Gastroesophageal sphincter (tissue), 4 donors: ENCODE data around the gene C14orf132. TPM values are rescaled to one million over a fixed set of nuclear protein-coding genes. Genes with fewer than 3 reads are reported as not detected.

Experiments
- ATAC-seq: fragments of 150-250 bp; one replicate; pipeline ENCODE4 v1.9.1; 2016; ENCODE audit warnings: mild to moderate bottlenecking, moderate library complexity
- H3K27ac ChIP-seq, 4 donors: fragments of 200-600 bp; sonication (generic) in 3 of 4; 1 replicate in 3 of 4; 2 replicates in 1 of 4; pipeline ENCODE4 v1.5.1; 2016 to 2019
- H3K27me3 ChIP-seq: fragments of 200-600 bp; sonication (generic); one replicate; pipeline ENCODE4 v1.5.1; 2019
- H3K36me3 ChIP-seq, 2 donors: fragments of 200-600 bp; sonication (generic); one replicate each; pipeline ENCODE4 v1.5.1; 2019; ENCODE audit warnings: control low read depth in 1 of 2
- H3K4me1 ChIP-seq, 3 donors: fragments of 200-600 bp; sonication (generic); 1 replicate in 2 of 3; 2 replicates in 1 of 3; pipeline ENCODE4 v1.5.1; 2016 to 2019; ENCODE audit warnings: control low read depth in 2 of 3
- H3K4me3 ChIP-seq, 2 donors: fragments of 200-600 bp; sonication (generic); one replicate each; pipeline ENCODE4 v1.5.1; 2019; ENCODE audit warnings: mild to moderate bottlenecking in 1 of 2, moderate library complexity in 1 of 2
- H3K9me3 ChIP-seq, 3 donors: fragments of 200-600 bp; sonication (generic); one replicate each; pipeline ENCODE4 v1.5.1; 2017 to 2019; ENCODE audit warnings: control low read depth in 2 of 3
- EP300 ChIP-seq: sonication (generic); formaldehyde crosslinking; IDR thresholded peaks from one replicate; pipeline ENCODE4 v1.6.1; 2017; ENCODE audit warnings: antibody characterized with exemption, mild to moderate bottlenecking
- POLR2A ChIP-seq, 2 donors: fragments of 450-650 bp; IDR thresholded peaks; one replicate each; pipeline ENCODE4 v1.6.1; 2017; ENCODE audit warnings: antibody characterized with exemption in 2 of 2, mild to moderate bottlenecking in 2 of 2, moderate library complexity in 1 of 2
- POLR2AphosphoS5 ChIP-seq: sonication (generic); formaldehyde crosslinking; IDR thresholded peaks from one replicate; pipeline ENCODE4 v1.6.1; 2017; ENCODE audit warnings: antibody characterized with exemption
- WGBS, 2 donors: methylation state at CpG; one replicate each; pipeline ENCODE4 v1.1.5; 2018; ENCODE audit warnings: low coverage in 1 of 2; 5-methylcytosine and 5-hydroxymethylcytosine counted together
- total RNA-seq, 4 donors: library from RNA; depleted of rRNA; stranded (reverse); fragments of >200 nt; gene quantifications; one replicate each; pipeline ENCODE4 v1.1.0, GENCODE V29; 2016
- TF ChIP-seq, protein P1 (sequence below), 4 experiments: fragments of 200-600 bp in 2 of 4; fragments of 450-650 bp in 2 of 4; sonication (generic) in 1 of 4; IDR thresholded peaks; one replicate each; pipeline ENCODE4 v1.5.1; 2017 to 2019; ENCODE audit warnings: antibody characterized with exemption in 4 of 4, mild to moderate bottlenecking in 2 of 4, moderate library complexity in 2 of 4

Gene C14orf132
- total RNA-seq, 4 donors from 2014 or later, result 52.0 to 135 (median 74.6) TPM

DNA sequence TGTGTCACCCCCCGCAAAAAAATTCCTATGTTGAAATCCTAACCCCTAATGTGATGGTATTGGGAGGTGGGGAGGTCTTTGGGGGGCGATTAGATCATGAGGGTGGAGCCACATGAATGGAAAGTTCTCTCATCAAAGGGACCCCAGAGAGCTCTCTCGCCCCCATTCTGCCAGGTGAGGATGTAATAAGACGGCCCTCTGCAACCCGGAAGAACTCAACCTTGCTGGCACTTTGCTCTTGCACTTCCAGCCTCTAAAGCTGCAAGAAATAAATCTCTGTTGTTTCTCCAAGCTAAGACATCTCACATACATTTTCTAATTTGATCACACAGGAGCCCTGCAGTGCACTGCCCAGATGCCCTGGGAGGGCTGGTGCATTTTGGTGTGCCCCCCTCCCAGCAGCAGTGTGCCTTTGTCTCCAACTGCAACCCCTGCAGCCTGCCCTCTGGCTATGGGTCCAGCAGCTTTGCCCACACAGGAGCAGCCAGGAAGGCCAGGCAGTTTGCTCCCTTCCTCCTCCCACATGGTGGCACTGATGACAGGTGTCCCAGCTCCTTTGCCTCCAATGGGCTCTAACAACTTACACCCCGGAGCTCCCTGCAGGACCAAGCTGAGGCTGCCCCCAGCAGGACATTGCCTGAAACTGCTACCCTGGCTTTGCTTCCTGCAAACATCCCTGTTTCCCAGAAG is 59.3 kb downstream of the C14orf132 start:
- 42 to 46% methylated on average over 5 to 6 of the region's 6 CpGs for WGBS, 2 donors
- H3K4me1 ChIP-seq, result peaks cover 0 to 25% (median 5%) of the 10 kb centered on the region in 3 donors
- no peak overlapping the region for H3K27ac ChIP-seq
- no peak for ATAC-seq
- TF ChIP-seq POLR2AphosphoS5, result no peak
- TF ChIP-seq, protein P1, sequence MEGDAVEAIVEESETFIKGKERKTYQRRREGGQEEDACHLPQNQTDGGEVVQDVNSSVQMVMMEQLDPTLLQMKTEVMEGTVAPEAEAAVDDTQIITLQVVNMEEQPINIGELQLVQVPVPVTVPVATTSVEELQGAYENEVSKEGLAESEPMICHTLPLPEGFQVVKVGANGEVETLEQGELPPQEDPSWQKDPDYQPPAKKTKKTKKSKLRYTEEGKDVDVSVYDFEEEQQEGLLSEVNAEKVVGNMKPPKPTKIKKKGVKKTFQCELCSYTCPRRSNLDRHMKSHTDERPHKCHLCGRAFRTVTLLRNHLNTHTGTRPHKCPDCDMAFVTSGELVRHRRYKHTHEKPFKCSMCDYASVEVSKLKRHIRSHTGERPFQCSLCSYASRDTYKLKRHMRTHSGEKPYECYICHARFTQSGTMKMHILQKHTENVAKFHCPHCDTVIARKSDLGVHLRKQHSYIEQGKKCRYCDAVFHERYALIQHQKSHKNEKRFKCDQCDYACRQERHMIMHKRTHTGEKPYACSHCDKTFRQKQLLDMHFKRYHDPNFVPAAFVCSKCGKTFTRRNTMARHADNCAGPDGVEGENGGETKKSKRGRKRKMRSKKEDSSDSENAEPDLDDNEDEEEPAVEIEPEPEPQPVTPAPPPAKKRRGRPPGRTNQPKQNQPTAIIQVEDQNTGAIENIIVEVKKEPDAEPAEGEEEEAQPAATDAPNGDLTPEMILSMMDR (IDR thresholded peaks at IDR 0.05), result peak in 3 of 4 experiments; percentile 59 to 74 (median 68)
- TF ChIP-seq POLR2A (IDR thresholded peaks at IDR 0.05), result no peak
- TF ChIP-seq EP300, result no peak
- no peak overlapping the region for H3K4me3 ChIP-seq
- no peaks in the 10 kb centered on the region for H3K36me3 ChIP-seq
- H3K27me3 ChIP-seq, result peaks cover 18% of the 10 kb centered on the region
- no peaks in the 10 kb centered on the region for H3K9me3 ChIP-seq

GRCh38 chr14:96098999-96099335 is 59.8 kb downstream of the C14orf132 start:
- Histone ChIP-seq H3K36me3 (no peaks in the 10 kb centered on the region), H3K27me3 (peaks cover 18% of the 10 kb centered on the region)

GRCh38 chr14:96100161-96101064 is 61.3 kb downstream of the C14orf132 start:
- no peak overlapping the region for H3K27ac ChIP-seq
- WGBS, 2 donors, result 16 to 31% methylated on average over 13 to 16 of the region's 22 CpGs
- TF ChIP-seq POLR2A (IDR thresholded peaks at IDR 0.05), result no peak
- TF ChIP-seq EP300, result no peak
- TF ChIP-seq, protein P1 (IDR thresholded peaks at IDR 0.05), result peak in 3 of 4 experiments; percentile 90 to 94 (median 92)
- no peaks in the 10 kb centered on the region for H3K36me3 ChIP-seq
- peaks cover 0 to 38% (median 11%) of the 10 kb centered on the region in 3 donors for H3K4me1 ChIP-seq
- no peaks in the 10 kb centered on the region for H3K9me3 ChIP-seq
- H3K27me3 ChIP-seq, result peaks cover 18% of the 10 kb centered on the region
- peak; percentile 13 for ATAC-seq
- H3K4me3 ChIP-seq, result no peak overlapping the region

More at GRCh38 chr14:96098999-96099335, 59.8 kb downstream of the C14orf132 start:
- ATAC-seq, result no peak
- Histone ChIP-seq H3K9me3 (no peaks in the 10 kb centered on the region), H3K4me3 (no peak overlapping the region), H3K4me1 (peaks cover 0 to 25% (median 5%) of the 10 kb centered on the region in 3 donors), H3K27ac (no peak overlapping the region)
- TF ChIP-seq POLR2AphosphoS5, result no peak
- no peak for TF ChIP-seq POLR2A (IDR thresholded peaks at IDR 0.05)
- no peak for TF ChIP-seq EP300
- TF ChIP-seq, protein P1 (IDR thresholded peaks at IDR 0.05), result no peak

DNA sequence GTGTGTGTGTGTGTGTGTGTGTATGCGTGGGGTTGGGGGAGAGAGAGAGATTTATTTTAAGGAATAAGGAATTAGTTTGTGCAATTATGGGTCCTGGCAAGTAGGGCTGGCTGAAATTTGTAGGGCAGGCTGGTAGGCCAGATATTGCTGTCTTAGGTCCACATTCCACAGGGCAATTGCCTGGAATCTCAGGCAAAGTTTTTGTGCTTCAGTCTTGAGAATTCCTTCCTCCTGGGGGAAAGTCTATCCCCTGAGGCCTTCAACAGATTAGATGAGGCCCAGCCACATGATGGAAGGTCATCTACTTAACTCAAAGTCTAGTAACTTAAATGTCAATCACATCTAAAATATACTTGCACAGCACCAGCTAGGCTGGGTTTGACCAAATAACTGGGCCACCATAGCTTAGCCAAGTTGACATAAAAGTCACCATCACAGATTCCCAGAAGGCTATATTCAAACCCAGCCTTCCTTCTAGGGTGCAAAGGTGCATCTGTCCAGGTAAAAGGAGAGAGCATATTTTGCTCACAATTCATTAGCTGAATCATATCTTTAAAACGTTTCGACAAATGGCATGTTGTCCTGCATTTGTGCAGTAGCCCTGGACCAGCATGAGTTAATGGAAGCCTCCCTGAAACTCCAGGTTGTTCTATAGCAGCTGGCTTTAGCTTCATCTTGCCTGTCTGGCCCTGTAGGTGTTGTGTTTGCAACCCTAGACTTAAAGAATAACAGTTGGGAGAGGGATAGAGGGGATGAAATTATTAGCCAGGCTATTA is 63.1 kb downstream of the C14orf132 start:
- WGBS, 2 donors, result 50 to 86% methylated on average over 3 of the region's 3 CpGs
- TF ChIP-seq POLR2AphosphoS5, result no peak
- TF ChIP-seq, protein P1 (IDR thresholded peaks at IDR 0.05), result no peak
- no peak for TF ChIP-seq EP300
- no peak for TF ChIP-seq POLR2A (IDR thresholded peaks at IDR 0.05)
- ATAC-seq, result no peak
- no peaks in the 10 kb centered on the region for H3K9me3 ChIP-seq
- peak overlapping the region in 1 of 4 donors; percentile 80 for H3K27ac ChIP-seq
- peaks cover 0 to 36% (median 8%) of the 10 kb centered on the region in 3 donors for H3K4me1 ChIP-seq
- peaks cover 14% of the 10 kb centered on the region for H3K27me3 ChIP-seq
- H3K36me3 ChIP-seq, result no peaks in the 10 kb centered on the region
- no peak overlapping the region for H3K4me3 ChIP-seq
